Stimulated activated CD8-positive, alpha-beta memory T cell treated with anti-CD3 and anti-CD28 coated beads, Interleukin-7, amount 100 ng/mL, for 24 hours (primary cell): ENCODE measurements around the gene SLC2A4RG.

ENCODE experiments used
- DNase-seq: peaks from one replicate; pipeline ENCODE4 v3.0.0-alpha.2; 2020; ENCODE audit warnings: low read depth

SLC2A4RG gene

DNA sequence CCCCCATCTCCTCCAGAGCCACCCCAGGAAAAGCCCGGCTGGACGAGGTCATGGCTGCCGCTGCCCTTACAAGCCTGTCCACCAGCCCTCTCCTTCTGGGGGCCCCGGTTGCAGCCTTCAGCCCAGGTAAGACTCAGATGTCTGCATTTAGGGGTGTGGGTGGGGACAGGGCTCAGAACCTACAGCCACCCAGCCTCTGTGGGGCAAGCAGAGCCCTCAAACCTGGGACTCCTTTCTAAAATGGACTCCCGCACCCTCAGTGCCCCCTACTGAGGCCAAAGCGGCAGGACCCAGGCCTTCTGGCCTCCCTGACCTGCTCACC lies 1.7 kb downstream of the SLC2A4RG start:
- DNase-seq = no peak

DNA sequence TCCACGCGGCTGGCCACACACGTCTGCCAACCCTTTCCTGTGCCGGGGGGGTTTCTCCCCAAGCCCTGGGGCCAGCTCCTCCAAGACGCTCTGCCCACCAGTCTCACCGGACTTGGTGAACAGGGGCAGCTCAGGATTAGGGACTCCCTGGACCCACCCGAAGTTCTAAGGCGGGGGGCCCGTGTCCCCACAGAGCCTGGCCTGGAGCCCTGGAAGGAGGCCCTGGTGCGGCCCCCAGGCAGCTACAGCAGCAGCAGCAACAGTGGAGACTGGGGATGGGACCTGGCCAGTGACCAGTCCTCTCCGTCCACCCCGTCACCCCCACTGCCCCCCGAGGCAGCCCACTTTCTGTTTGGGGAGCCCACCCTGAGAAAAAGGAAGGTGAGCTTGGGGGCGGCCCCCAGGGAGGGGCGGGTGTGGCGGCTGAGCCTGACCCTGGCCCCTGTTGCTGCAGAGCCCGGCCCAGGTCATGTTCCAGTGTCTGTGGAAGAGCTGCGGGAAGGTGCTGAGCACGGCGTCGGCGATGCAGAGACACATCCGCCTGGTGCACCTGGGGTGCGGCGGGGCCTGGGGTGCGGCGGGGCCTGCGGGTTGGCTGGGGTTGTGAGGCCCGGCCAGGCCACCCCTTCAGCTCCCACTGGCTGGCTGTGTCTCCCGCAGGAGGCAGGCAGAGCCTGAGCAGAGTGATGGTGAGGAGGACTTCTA lies 2.3 kb downstream of the SLC2A4RG start:
- no peak for DNase-seq

DNA sequence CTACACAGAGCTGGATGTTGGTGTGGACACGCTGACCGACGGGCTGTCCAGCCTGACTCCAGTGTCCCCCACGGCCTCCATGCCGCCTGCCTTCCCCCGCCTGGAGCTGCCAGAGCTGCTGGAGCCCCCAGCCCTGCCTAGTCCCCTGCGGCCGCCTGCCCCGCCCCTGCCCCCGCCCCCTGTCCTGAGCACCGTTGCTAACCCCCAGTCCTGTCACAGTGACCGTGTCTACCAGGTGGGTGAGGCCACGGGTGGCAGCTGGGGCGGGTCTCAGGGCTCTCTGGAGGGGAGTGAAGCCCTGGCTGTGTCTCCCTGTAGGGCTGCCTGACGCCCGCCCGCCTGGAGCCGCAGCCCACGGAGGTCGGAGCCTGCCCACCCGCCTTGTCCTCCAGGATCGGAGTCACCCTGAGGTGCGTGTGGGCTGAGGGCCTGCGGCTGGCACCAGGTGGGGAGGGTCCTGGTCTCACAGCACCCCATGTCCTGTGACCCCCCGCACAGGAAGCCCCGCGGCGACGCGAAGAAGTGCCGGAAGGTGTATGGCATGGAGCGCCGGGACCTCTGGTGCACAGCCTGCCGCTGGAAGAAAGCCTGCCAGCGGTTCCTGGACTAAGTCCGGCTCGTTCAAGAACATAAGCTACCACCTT lies 2.9 kb downstream of the SLC2A4RG start:
- DNase-seq = no peak

DNA sequence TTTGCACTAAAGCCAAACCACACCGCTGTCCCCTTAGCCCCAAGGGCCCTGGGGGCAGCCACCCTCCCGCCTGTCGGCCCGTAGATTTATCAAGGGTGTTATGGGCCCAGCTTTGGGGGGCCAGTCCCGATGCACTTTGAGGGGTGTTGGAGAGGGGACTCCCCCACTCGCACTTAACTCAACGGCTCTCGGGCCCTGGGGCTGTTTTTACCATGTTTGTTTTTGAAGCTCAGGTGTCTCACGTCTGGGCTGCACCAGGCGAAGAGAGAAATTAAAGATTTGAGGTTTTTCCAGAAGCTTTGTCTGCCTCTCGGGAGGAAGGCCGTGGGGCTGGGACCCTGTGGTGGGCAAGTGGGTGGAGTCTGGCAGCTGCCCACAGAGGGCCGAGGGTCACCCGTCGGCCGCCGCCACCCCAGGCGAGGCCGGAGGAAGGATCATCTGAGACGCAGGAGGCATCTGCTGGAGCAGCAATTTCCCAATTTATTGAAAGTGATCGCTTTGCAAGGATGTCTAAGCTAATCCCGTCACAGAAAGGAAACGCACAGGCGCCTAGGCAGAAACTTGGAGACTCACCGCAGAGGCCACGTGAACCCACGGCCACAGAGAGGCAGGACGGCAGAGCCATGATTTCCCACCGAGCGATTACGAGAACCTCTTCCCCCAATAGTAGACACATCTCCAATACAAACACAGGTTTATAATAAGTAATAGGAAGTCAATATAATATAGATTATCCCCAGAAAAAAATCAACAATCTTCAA lies 3.8 kb downstream of the SLC2A4RG start:
- no peak for DNase-seq

DNA sequence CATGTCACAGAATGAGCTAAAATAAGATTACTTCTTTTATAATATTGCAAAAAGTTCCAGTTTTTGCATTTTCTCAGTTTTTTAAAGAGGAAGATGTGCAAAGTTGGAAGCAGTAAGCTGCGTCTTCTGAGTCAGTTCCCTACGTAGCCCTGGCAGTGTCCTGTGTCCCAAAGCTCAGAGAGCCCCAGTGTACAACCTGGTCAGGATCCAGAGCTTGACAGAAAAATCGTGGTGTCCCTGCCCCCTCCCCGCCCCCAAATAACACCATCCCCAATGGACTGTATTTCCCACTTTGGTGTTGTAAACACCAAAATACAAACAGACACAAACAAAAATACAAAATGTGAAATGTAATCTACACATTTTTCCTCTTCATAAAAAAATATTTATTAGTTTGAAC lies 4.6 kb downstream of the SLC2A4RG start:
- DNase-seq = no peak

DNA sequence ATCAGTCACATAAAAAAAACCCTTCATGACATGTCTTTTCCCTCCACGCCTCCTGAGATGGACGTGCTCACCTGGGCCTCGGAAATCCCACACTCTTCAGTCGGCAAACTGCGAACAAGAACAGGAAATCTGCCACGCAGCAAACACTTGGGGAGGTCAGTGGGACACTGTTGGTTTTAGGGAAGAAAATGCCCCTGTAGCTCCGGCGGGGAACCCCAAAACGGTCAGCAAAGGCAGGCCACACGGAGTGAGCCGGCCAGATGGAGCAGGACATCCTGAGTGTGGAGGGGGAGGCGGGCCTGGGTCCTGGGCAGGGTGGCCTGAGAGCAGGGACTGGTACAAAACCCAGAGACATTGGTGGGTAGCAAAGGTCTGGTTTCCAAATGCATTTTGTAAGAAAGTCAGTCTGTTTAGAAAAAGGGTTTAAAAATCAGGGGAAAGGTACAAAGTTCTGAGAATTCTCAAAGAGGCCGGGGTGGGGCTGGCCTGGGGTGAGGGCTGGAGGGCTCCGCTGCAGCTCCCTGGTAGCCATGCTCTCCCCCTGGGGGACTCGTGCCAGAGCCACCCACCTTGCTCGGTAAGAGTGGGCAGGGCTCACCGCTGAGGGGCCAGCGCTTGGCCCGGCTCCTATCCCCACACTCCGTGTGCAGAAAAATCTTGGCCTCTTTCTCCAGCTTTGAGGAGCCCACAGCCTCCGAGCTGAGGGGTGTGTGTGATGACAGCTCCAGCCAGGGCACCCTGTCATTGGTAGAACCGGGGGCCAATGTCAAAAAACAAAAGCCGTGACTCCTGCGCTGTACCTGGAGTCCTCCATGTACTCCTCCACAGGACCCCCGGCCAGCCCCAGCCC lies 5.2 kb downstream of the SLC2A4RG start:
- no peak for DNase-seq

DNA sequence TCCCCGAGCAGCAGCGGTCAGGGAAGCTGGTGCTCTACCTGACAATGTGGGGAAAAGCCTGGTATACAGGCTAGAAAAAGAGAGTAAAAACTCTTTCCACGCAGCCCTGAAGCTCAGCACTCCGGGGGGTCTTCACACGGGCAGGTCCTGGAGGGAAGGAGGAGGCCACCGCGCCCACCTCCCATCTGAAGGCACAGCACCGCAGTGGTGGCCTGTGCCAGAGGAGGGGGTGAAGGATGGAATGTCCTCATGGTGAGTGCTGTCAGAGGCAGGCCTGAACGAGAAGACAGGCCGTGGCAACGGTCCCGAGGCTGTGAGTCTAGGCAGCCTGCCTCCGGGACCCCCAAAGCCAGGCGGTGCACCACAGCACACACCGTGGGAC lies 5.8 kb downstream of the SLC2A4RG start:
- no peak for DNase-seq

DNA sequence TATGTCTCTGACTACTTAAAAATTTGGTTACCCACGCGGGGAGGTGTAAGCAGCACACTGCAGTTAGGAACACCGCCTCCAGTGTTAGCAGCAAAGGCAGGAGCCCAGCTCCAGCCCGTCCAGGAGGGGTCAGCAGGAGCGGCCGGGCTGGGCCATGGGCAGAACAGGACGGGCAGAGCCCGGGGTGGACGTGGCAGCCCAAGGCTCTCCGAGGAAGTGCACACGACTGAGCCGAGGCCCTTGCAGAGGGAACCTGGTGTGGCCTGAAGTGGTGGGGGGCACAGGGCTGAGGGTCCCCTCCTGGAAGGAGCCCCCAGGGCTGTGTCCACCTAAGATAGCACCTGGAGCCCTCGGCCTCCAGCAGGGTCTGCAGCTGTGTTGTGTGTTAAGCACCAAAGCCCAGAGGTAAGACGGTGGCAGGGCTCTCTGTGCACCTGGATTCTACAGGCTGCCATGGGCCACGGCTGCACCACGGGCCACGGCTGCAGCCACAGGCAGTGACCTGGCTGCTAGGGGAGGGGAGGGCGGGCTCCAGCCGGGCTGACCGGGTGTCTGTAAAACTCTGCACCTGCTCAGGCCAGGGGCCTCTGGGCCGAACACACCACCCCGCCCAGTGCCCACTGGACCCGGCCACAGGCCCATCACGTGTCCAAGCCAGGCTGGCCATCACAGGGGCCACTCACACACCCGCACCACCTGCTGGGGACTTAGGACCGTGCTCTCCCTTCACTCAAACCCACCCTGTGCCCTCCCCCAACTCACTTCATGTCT lies 6.6 kb downstream of the SLC2A4RG start:
- no peak for DNase-seq

DNA sequence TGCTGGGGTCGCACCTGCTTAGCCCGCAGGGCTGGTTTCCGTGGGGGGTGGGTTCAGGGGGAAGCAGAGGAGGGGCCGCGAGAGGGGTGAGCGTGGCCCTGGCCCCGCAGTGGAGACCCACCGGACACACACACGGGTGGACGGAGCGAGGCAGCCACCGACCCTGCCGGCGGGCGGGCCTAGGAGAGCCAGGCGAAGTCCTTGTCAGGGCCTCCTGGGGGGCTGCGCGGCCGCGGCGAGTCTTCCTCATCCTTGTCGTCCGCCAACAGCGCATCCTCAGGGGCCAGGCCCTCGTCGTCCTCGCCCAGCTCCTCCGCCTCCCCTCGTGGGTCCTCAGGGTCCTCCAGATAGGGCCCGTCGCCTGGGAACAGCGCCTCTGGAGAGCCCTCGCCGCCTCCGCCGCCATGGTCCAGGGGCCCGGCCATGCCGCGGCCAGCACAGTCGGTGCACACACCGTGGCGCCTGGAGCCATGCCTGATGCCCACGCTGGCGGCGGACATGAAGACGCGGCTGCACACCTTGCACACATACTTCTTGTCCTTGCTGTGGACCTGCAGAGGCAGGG lies 7.3 kb downstream of the SLC2A4RG start:
- DNase-seq = no peak

DNA sequence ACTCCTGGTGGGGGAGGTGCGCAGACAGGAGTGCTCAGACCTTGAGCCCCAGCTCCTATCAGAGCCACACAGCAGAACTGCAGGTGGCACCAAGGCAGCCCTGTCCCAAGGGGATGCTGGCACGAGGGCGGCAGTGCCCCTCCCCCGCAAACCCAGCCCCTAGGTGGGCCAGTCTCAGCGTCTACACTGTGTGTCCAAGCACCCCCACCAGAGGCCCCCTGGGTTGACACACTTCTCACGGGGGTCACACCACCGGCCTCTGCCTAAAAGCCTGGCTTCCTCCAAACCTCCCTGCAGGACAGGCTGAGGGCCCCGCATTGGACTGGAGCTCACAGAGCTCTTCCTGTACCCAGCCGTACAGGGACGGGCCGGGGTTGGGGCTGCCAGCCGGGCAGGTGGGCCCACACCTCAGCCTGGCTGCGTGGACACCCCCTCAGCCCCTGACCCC lies 8.1 kb downstream of the SLC2A4RG start:
- DNase-seq = no peak

DNA sequence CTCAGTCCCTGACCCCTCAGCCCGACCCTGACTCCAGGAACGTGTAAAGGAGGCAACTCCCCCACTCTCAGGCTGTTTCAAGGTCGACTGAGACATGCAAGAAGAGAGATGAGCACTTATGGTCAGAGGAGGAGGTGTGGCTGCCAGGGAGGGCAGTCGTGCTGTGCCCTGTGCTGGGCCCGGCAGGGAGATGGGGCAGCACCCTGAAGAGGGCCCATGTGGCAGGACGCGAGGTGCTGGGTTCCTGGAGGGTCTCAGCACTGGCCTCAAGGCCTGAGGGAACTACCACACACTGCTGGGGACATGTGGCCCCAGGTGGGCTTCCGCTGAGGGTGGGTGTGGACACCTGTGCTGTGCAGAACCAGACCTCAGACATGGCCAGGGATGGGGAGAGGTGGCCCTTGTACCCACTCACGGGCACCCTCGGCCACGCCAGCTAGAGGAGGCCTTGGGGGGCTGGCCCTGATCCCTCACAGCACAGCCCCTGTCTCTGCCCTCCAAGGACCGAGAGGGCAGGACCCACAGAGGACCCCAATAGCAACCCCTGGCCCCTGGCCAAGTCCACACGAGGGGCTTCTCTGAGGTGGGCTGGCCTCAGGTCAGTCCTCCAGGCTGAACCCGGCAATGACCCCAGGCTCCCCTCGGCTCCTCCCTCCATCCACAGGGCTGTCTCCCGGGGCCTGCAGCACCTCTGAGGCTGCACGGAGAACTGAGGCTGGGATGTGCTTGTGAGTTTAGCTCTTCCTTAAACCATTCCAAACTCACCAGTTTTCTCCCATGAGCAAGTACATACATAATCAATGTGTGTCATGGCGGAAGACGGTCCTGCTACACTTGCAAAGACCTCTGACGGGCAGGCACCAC lies 8.7 kb downstream of the SLC2A4RG start:
- no peak for DNase-seq

DNA sequence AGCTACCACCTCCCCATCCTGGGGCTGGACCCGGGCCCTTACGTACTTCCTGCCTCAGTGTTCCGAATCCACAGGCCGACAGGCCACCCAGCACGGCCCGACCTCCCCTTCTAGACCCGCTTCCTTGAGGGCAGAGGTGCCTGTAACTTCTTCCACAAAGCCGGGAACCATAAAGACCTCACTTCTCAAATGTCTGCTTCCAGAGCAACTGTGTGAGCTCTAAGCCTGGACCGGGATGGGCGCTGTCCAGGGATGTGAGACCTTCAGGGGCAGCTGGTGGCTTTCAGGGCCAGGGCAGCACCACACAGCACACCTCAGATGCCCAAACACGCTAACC lies 9.3 kb downstream of the SLC2A4RG start:
- no peak for DNase-seq

DNA sequence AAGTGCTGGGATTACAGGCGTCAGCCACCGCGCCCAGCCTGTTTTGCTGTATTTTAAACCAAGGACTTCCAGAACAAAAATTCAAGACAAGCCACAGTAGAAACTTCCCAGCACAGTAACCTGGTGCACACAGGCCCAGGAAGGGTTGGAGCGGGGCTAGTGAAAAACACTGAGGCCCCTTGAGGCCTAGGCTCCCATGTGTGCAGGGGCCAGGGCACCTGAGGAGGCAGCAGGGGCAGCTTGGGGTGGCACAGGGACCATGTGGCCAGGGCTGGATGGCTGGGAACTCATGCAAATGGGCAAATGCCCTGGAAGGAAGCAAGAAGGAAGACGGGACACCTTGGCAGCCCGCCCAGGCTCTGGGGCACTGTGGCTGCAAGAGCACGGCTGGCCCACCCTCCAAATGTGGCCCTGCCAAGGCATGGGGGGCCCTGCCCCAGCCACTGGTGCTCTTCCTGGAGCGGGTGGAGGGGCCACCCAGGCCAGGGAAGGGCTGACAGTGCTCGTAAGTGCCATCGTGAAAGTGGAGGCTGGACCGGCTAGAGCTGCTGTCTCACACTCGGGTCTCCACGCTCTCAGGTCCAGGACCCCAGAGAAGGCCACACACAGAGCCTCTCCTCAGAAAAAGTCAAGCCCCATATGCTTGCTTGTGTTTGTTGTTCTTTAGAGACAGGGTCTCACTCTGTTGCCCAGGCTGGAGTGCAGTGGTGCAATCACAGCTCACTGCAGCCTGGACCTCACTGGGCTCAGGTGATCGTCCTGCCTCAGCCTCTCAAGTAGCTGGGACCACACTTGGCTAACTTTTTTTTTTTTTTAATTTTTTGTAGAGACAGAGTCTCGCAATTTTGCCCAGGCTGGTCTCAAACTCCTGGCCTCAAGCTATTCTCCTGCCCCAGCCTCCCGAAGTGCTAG lies 10.3 kb downstream of the SLC2A4RG start:
- no peak for DNase-seq

DNA sequence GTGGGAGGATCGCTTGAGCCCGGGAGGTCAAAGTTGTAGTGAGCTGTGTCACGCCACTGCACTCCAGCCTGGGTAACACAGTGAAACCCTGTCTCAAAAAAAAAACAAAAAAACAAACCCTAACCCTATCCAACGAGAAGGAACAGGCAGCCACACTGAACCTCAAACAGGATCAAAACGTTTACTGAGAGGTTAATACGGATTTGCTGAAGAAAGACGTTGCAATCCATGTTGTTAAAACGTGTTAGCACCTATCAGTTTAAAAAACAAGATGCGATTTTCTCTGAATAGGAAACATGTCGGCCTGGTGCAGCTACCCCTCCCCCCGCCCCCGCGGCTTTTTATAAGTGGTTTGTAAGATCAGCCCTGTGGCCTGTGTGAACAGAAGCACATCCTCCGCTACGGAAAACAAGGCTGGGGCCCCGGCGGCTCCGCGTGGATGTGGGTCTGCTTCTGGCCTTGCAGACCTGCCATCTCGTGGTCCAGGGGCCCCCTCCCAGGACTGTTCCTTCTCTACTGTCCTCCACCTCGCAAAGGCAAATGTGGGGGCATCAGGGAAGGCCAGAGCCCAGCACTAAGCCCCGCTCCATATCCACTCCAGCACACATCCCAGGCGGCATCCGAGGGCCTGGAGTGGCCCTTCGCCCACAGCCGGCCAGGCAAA lies 11.4 kb downstream of the SLC2A4RG start:
- no peak for DNase-seq

DNA sequence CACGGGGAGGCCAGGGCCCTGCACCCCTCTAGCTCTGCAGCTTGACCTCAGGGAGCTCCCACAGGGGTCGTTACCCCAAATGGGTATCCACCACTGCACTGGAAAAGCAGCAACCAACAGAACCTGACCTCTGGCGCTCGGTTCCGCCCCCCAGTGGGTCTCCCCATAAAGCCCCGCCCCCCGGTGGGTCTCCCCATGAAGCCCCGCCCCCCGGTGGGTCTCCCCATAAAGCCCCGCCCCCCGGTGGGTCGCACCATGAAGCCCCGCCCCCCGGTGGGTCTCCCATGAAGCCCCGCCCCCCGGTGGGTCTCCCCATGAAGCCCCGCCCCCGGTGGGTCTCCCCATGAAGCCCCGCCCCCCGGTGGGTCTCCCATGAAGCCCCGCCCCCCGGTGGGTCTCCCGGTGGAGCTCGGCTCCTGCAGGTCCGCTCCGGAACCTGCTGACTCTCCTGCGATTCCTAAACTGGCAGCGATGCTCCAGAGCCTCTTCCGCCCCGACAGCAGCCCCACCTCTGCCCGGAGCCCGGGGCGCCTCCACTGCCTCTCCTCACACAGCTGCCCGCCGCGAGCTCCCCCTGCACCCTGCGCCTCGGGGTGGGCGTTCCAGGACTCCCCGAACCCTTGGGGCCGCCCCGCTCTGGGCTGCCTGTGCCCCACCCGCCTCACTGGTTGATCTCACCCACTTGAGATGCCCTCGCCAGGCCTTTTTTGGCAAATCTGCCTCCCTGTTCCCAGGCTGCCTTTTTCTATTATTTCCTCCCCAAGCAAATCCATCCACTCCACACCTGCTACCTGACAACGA lies 12.1 kb downstream of the SLC2A4RG start:
- DNase-seq = no peak

DNA sequence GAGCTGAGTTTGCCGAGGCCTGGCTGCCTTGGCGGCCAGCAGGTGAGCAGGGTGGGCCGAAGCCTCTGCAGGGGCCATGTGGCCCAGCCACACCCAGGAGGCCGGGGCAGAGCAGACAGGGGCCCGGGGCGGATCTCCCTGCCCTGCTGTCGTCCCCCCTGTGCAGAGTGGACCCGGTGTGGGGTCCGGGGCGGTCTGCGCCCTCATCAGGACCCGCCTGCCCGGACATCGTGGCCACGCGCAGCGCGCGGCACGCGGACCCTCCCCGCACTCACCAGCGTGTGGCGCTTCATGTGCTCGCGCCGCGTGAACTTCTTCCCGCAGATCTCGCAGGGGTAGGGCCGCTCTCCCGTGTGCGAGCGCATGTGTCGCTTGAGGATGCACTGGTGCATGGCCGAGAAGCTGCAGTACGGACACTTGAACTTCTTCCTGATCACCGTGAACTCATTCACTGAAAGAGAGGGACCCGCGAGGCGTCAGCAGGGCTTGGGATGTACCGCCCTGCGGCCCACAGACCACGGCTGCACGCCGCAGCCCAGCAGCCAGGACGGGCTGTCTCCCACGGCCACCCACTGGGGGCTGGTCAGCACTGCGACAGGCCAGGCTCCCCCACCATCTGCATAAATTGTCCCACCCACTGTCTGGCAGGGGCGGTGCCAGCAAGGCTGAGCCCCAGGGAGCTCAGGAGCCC lies 13.0 kb downstream of the SLC2A4RG start:
- DNase-seq = no peak

DNA sequence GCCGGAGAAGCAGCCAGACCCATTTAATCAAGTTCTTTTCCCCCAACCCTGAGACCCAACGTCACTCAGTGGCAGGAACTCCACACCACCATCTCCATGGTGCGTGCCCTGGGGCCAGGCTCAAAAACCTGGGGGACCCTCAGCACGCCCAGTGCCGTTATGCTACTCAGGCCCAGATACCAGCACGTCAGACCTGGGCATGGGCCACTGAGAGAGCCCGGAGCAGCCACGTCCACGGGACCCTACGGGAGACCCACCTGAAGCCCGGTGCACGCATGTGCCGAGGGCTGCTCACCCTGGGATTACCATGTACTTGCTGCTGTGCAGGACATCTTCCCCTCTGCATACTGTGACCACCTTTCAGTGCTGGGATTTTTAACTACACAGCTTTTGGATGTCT lies 13.8 kb downstream of the SLC2A4RG start:
- no peak for DNase-seq
